HG02763 (cell line): ENCODE results near the gene KRTAP26-1.

Experiments used
- ATAC-seq: cut with Tn5 transposase; IDR thresholded peaks from one replicate; pipeline ENCODE4 v1.9.1; 2021; ENCODE audit warnings: mild to moderate bottlenecking, moderate library complexity; ENCODE audit not compliant: unreplicated experiment

Gene KRTAP26-1

DNA sequence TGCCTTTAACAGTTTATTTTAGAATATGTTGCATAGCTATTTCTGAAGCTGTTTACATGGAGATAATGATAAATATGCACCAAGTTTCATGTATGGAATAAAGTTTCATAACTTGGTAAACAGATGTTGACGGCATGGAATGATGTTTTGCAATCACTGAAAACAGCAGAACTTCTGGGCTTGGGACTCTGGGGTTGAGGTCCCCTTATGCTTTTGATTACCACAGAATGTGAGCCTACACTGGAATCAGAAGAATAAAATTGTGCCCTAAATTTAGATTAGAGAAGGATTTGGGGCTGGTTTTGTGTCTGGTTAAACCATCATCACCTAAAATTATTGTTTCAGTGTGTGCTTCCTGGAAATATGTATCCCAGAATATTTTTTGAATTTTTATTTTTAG, 48.5 kb downstream of the KRTAP26-1 start:
- no peak for ATAC-seq

DNA sequence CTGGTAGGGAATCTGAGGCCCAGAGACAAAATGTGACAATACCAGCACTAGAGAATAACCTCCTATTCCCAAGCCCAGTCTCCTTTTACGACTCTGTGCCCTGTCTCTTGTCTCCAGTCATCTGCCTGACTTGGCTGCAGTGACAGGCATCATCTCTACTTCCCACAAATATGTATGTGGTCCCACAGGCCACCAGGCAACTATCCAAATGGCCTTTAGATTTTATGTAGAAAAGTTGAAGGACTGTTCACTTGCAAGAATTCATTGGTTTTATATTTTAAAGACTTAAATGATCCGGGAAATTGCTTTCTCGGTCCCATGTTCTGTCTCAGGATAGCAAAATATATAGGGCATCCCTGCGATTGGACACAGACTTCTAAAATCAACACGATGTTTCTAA, 49.0 kb downstream of the KRTAP26-1 start:
- no peak for ATAC-seq

DNA sequence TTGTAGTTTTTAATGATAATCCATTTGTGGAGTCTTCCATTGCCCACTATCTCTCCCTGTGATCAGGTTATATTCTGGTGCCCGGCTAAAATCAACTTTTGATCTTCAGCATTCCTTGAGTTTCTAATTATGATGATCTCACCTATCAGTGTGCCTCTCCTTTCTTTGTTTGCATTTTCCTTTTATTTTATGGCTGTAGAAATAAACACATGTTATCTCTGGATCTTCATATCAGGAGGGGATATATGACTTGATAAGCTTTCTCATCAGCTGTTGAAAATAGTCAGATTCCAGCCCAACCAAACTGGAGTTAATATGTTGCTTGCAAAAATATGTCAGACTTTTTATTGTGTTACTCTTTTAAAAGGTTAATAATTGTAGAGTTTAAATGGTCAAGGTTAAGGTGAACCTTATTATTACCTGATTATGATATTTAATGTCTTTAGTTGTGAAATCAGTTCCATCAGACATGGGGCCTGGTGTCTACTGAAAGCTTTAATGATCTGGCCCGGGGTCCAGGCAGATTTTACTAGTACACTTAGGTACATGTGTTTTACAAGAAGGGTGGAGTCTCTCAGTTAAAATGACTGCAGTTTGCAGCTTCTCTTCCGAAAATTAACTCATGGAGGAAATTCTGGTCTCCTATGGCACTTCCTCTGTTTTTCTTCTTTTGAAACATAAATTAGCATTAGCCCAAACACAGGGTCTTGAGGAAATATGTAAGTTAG, 50.1 kb downstream of the KRTAP26-1 start:
- ATAC-seq: no peak
